T-helper 17 cell (primary cell): ENCODE measurements around the gene RBMS2. TPM values are rescaled to one million over a fixed set of nuclear protein-coding genes. Genes with fewer than 3 reads are reported as not detected.
A peak's percentile ranks its signal among the peaks of the same experiment; 100 is the strongest.
"Not testable (repeated sequence)": the region's sequence is repeated elsewhere in the genome, so short reads cannot be mapped to it uniquely, and the experiment has no call there.

ENCODE experiments used
- ATAC-seq: fragments of 150-1000 bp; cut with Tn5 transposase; 2 replicates; pipeline ENCODE4 v1.10.0; 2021; ENCODE audit warnings: mild to moderate bottlenecking, moderate library complexity
- DNase-seq, 3 donors: peaks; one replicate each; pipeline versions ENCODE4 v3.0.0 to v3.0.0-alpha.2; 2020 to 2021
- H3K9me3 ChIP-seq: one replicate; pipeline ENCODE4 v1.7.0; 2013; ENCODE audit warnings: low read length, mild to moderate bottlenecking; ENCODE audit not compliant: control insufficient read depth, poor library complexity, severe bottlenecking
- H3K27ac Mint-ChIP-seq: one replicate; pipeline ENCODE4 v1.8.0; 2022; ENCODE audit warnings: mild to moderate bottlenecking, moderate library complexity, mixed read lengths
- H3K27me3 Mint-ChIP-seq: one replicate; pipeline ENCODE4 v1.8.0; 2022; ENCODE audit warnings: mixed read lengths
- H3K36me3 Mint-ChIP-seq: one replicate; pipeline ENCODE4 v1.8.0; 2022; ENCODE audit warnings: low read depth, mixed read lengths
- H3K4me1 Mint-ChIP-seq: one replicate; pipeline ENCODE4 v1.8.0; 2022; ENCODE audit warnings: mild to moderate bottlenecking, mixed read lengths
- H3K4me3 Mint-ChIP-seq: one replicate; pipeline ENCODE4 v1.8.0; 2022; ENCODE audit warnings: mild to moderate bottlenecking, moderate library complexity, mixed read lengths
- total RNA-seq, 4 donors: library from RNA in 2 of 4; stranded (reverse) in 2 of 4; gene quantifications; one replicate each; pipeline ENCODE4 v1.2.3 and lab custom pipeline; 2022 to 2026

RBMS2 gene
- total RNA-seq, 2 donors from 2014 or later: 2.1 to 3.0 TPM

DNA sequence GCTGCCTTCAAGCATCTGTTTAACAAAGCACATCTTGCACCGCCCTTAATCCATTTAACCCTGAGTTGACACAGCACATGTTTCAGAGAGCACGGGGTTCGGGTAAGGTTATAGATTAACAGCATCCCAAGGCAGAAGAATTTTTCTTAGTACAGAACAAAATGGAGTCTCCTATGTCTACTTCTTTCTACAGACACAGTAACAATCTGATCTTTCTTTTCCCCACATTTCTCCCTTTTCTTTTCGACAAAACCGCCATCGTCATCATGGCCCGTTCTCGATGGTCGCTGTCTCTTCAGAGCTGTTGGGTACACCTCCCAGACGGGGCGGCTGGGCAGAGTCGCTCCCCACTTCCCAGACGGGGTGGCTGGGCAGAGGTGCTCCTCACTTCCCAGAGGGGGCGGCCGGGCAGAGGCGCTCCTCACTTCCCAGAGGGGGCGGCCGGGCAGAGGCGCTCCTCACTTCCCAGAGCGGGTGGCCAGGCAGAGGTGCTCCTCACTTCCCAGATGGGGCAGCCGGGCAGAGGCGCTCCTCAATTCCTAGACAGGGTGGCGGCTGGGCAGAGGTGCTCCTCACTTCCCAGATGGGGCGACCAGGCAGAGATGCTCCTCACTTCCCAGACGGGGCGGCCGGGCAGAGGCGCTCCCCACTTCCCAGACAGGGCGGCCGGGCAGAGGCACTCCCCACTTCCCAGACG is 28.1 kb upstream of the RBMS2 start:
- not testable (repeated sequence) for H3K4me3 Mint-ChIP-seq, DNase-seq, H3K36me3 Mint-ChIP-seq, H3K27me3 Mint-ChIP-seq, H3K9me3 ChIP-seq, ATAC-seq, H3K27ac Mint-ChIP-seq, H3K4me1 Mint-ChIP-seq

DNA sequence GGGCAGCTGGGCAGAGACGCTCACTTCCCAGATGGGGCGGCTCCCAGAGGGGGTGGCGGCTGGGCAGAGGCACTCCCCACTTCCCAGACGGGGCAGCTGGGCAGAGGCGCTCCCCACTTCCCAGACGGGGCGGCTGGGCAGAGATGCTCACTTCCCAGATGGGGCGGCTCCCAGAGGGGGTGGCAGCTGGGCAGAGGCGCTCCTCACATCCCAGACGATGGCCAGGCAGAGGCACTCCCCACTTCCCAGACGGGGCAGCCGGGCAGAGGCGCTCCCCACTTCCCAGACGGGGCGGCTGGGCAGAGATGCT is 27.6 kb upstream of the RBMS2 start:
- DNase-seq, H3K36me3 Mint-ChIP-seq, H3K27me3 Mint-ChIP-seq, ATAC-seq, H3K4me1 Mint-ChIP-seq, H3K4me3 Mint-ChIP-seq, H3K9me3 ChIP-seq, H3K27ac Mint-ChIP-seq: not testable (repeated sequence)

DNA sequence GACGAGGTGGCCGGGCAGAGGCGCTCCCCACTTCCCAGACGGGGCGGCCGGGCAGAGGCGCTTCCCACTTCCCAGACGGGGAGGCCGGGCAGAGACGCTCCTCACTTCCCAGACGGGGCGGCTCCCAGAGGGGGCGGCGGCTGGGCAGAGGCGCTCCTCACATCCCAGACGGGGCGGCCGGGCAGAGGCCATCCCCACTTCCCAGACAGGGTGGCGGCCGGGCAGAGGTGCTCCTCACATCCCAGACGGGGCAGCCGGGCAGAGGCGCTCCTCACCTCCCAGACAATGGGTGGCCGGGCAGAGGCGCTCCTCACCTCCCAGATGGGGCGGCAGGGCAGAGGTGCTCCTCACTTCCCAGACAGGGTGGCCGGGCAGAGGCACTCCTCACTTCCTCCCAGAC is 27.1 kb upstream of the RBMS2 start:
- H3K4me3 Mint-ChIP-seq, H3K36me3 Mint-ChIP-seq, H3K4me1 Mint-ChIP-seq, H3K9me3 ChIP-seq, H3K27ac Mint-ChIP-seq, ATAC-seq, H3K27me3 Mint-ChIP-seq, DNase-seq: not testable (repeated sequence)

DNA sequence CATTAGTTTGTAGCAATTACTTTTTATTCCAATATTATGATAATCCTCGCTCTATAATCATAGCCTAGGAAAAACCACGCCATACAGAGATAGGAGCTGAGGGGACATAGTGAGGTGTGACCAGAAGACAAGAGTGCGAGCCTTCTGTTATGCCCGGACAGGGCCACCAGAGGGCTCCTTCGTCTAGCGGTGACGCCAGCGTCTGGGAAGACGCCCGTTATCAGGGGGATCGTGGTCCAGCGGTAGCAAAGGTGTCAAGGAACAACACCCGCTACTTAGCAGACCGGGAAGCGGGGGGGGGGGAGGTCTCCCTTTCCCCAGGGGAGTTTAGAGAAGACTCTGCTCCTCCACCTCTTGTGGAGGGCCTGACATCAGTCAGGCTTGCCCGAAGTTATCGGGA is 24.9 kb upstream of the RBMS2 start:
- H3K4me1 Mint-ChIP-seq, H3K27ac Mint-ChIP-seq, H3K4me3 Mint-ChIP-seq, H3K27me3 Mint-ChIP-seq, ATAC-seq, H3K36me3 Mint-ChIP-seq, H3K9me3 ChIP-seq: not testable (repeated sequence)
- peak; percentile 22 to 53 (median 29) for DNase-seq

DNA sequence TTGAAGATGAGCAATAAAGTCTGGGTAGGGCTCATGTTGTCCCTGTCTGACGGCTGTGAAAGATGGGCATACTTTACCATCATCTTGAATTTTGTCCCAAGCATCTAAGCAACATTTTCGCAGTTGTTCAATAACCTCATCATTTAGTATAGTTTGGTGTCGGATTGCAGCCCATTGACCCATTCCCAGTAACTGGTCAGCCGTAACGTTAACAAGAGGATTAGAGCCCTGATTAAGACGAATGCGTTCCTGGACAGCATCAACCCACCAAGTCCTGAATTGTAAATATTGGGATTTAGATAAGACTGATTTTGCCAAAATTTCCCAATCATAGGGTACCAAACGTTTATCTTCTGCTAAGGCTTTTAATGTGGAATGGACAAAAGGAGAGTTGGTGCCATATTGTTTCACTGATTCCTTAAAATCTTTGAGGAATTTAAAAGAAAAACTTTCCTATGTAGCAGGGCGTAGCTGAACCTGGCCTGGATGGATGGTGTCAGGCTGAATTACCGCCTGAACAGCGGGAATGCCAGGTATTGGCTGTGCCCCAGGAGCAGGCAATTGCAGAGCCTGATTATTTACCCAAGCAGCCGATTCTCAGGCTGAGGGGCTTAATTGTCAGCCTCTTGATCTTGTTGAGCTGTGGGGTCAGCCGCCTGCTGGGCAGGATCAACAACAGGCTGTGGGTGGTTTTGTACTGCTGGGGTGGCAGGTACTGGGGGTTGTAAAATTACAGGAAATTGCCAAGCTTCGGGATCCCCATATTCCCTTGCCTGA is 23.3 kb upstream of the RBMS2 start:
- not testable (repeated sequence) for H3K27me3 Mint-ChIP-seq, H3K4me3 Mint-ChIP-seq, H3K36me3 Mint-ChIP-seq, H3K27ac Mint-ChIP-seq, ATAC-seq, H3K9me3 ChIP-seq, DNase-seq, H3K4me1 Mint-ChIP-seq

- not testable (repeated sequence) for DNase-seq, H3K4me3 Mint-ChIP-seq, H3K4me1 Mint-ChIP-seq, ATAC-seq, H3K27ac Mint-ChIP-seq, H3K9me3 ChIP-seq, H3K36me3 Mint-ChIP-seq
- peaks cover 12% of the 10 kb centered on the region for H3K27me3 Mint-ChIP-seq
These were observed 22.2 kb upstream of the RBMS2 start for GRCh38 chr12:56499452-56499851.

GRCh38 chr12:56499879-56500278 is 21.7 kb upstream of the RBMS2 start:
- not testable (repeated sequence) for H3K27ac Mint-ChIP-seq, H3K36me3 Mint-ChIP-seq, H3K9me3 ChIP-seq, DNase-seq, ATAC-seq, H3K4me1 Mint-ChIP-seq
- peak overlapping the region; percentile 25 for H3K4me3 Mint-ChIP-seq
- H3K27me3 Mint-ChIP-seq: peaks cover 12% of the 10 kb centered on the region

DNA sequence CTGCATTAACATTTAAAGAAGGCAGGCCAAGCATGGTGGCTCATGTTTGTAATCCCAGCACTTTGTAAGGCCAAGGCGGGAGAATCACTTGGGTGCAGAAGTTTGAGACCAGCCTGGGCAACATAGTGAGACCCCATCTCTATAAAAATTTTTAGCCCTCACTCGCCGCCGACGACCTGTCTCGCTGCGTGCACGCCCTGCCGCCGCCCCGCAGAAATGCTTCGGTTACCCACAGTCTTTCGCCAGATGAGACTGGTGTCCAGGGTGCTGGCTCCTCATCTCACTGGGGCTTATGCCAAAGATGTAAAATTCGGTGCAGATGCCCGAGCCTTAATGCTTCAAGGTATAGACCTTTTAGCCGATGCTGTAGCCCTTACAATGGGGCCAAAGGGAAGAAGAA is 10.8 kb upstream of the RBMS2 start:
- no peak overlapping the region for H3K4me3 Mint-ChIP-seq
- H3K4me1 Mint-ChIP-seq: peaks cover 4% of the 10 kb centered on the region

DNA sequence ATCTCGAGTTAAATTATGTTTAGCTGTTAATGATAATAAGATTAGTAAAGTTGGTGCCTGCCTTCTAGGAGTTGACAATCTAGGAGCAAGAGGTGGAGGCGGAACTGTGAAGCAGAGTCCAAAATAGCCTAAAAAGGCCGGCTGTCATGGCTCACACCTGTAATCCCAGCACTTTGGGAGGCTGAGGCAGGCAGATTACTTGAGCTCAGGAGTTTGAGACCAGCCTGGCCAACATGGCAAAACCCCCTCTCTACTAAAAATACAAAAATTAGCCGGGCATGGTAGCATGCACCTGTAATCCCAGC is 7.7 kb upstream of the RBMS2 start:
- ATAC-seq, H3K27ac Mint-ChIP-seq, H3K4me3 Mint-ChIP-seq, H3K4me1 Mint-ChIP-seq, H3K36me3 Mint-ChIP-seq, H3K9me3 ChIP-seq, DNase-seq: not testable (repeated sequence)
- peaks cover 19% of the 10 kb centered on the region for H3K27me3 Mint-ChIP-seq

More for the DNA sequence above, 10.8 kb upstream of the RBMS2 start:
- Mint-ChIP-seq H3K27ac (no peak overlapping the region), H3K27me3 (peaks cover 19% of the 10 kb centered on the region), H3K36me3 (no peaks in the 10 kb centered on the region)
- DNase-seq (no peak), ATAC-seq (no peak)
- H3K9me3 ChIP-seq: no peaks in the 10 kb centered on the region

- no peaks in the 10 kb centered on the region for H3K9me3 ChIP-seq
- no peak for ATAC-seq
- Mint-ChIP-seq H3K36me3 (peaks cover under 1% of the 10 kb centered on the region), H3K27ac (no peak overlapping the region), H3K4me1 (peaks cover 21% of the 10 kb centered on the region), H3K4me3 (no peak overlapping the region), H3K27me3 (peaks cover 3% of the 10 kb centered on the region)
- no peak for DNase-seq
These were observed 3.8 kb upstream of the RBMS2 start for GRCh38 chr12:56517854-56518253.

GRCh38 chr12:56518570-56518969 is 3.0 kb upstream of the RBMS2 start:
- DNase-seq (no peak), ATAC-seq (no peak)
- peaks cover 22% of the 10 kb centered on the region for H3K4me1 Mint-ChIP-seq
- H3K36me3 Mint-ChIP-seq: peaks cover 2% of the 10 kb centered on the region
- no peaks in the 10 kb centered on the region for H3K9me3 ChIP-seq
- no peak overlapping the region for H3K27ac Mint-ChIP-seq
- no peak overlapping the region for H3K4me3 Mint-ChIP-seq
- peaks cover 4% of the 10 kb centered on the region for H3K27me3 Mint-ChIP-seq

- DNase-seq: no peak
- H3K27ac Mint-ChIP-seq: no peak overlapping the region
- no peak for ATAC-seq
- peaks cover 21% of the 10 kb centered on the region for H3K4me1 Mint-ChIP-seq
- H3K36me3 Mint-ChIP-seq: peaks cover 2% of the 10 kb centered on the region
- H3K4me3 Mint-ChIP-seq: no peak overlapping the region
- no peaks in the 10 kb centered on the region for H3K9me3 ChIP-seq
- H3K27me3 Mint-ChIP-seq: peaks cover 4% of the 10 kb centered on the region
These were observed 1.6 kb upstream of the RBMS2 start for GRCh38 chr12:56520048-56520447.

DNA sequence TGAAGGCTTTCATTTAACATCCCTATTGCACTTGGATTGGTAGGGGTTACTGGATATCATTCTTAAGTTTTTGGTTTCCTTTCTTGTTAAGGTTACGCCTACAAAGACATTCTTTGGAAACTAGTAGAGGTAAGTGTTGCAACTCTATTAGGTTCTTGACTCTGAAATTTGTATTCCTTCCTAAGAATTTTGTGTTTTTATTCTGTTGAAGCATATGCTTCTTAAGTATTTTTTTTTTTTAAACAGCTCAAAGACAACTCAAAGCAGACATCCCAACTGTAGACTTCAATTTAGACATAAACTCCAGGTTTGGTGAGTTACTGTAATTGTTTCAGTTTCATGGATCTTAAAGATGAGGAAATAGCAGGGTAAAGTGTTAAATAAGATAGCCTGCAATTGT is 1.1 kb upstream of the RBMS2 start:
- peaks cover 21% of the 10 kb centered on the region for H3K4me1 Mint-ChIP-seq
- no peak overlapping the region for H3K27ac Mint-ChIP-seq
- no peak overlapping the region for H3K4me3 Mint-ChIP-seq
- no peaks in the 10 kb centered on the region for H3K9me3 ChIP-seq
- no peak for ATAC-seq
- H3K27me3 Mint-ChIP-seq: peaks cover 4% of the 10 kb centered on the region
- H3K36me3 Mint-ChIP-seq: peaks cover 2% of the 10 kb centered on the region
- DNase-seq: no peak

DNA sequence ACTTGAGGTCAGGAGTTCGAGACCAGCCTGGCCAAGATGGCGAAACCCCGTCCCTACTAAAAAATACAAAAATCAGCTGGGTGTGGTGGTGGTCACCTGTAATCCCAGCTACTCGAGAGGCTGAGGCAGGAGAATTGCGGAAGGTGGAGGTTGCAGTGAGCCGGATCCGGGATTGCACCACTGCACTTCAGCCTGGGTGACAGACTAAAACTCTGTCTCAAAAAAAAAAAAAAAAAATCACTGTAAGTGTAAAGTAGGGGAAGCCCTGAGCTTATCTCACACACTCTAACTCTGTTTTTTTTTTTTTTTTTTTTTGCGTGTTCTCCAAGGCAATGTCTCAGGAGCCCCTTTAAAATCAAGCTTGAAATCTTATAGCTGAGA is 421 bp upstream of the RBMS2 start:
- peaks cover 4% of the 10 kb centered on the region for H3K27me3 Mint-ChIP-seq
- H3K4me3 Mint-ChIP-seq: peak overlapping the region; percentile 96
- no peak for DNase-seq
- H3K27ac Mint-ChIP-seq: peak overlapping the region; percentile 93
- peaks cover 2% of the 10 kb centered on the region for H3K36me3 Mint-ChIP-seq
- no peaks in the 10 kb centered on the region for H3K9me3 ChIP-seq
- ATAC-seq: peak; percentile 74
- peaks cover 21% of the 10 kb centered on the region for H3K4me1 Mint-ChIP-seq
